ENCODE results near the gene HSD11B1. TPM values are rescaled to one million over a fixed set of nuclear protein-coding genes. Genes with fewer than 3 reads are reported as not detected.

Gene HSD11B1
- total RNA-seq, 2 donors from 2014 or later = 3.7 to 17.2 TPM

DNA sequence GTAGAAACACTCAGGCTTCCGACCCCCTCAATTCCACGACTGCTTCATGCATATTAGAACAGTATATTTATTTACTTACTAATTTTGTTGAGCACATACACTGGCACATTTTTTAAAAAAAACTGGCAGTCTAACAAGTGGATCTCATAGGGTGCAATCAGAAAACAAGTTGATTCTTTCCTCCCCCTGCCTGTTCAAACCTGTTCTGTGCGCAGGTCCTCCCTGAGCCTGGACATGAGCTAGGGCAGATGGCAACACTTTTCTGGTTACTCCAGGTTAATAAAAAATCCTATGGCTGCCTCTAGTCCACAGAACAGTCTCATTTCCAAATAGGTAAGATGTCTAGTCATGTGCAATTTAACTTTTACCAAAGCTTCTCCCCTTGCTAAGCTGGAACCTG lies 18.6 kb downstream of the HSD11B1 start:
- H3K4me1 ChIP-seq = peaks cover 0 to 4% of the 10 kb centered on the region in 2 donors
- DNase-seq (ENCODE audit: low spot score) = no peak
- TF ChIP-seq CTCF (IDR thresholded peaks at IDR 0.05) = no peak
- H3K27me3 ChIP-seq = no peaks in the 10 kb centered on the region
- no peak overlapping the region for H3K27ac ChIP-seq
- no peaks in the 10 kb centered on the region for H3K36me3 ChIP-seq
- H3K4me3 ChIP-seq = no peak overlapping the region
- H3K9me3 ChIP-seq = no peaks in the 10 kb centered on the region

GRCh38 chr1:209723756-209724693 lies 19.4 kb downstream of the HSD11B1 start:
- Histone ChIP-seq H3K4me1 (peaks cover 0 to 4% of the 10 kb centered on the region in 2 donors), H3K27ac (no peak overlapping the region), H3K9me3 (no peaks in the 10 kb centered on the region), H3K4me3 (no peak overlapping the region), H3K36me3 (no peaks in the 10 kb centered on the region), H3K27me3 (no peaks in the 10 kb centered on the region)
- TF ChIP-seq CTCF (IDR thresholded peaks at IDR 0.05) = no peak
- DNase-seq (ENCODE audit: low spot score) = no peak

- no peaks in the 10 kb centered on the region for H3K4me1 ChIP-seq
- H3K9me3 ChIP-seq = no peaks in the 10 kb centered on the region
- H3K4me3 ChIP-seq = no peak overlapping the region
- TF ChIP-seq CTCF (IDR thresholded peaks at IDR 0.05) = no peak
- no peaks in the 10 kb centered on the region for H3K27me3 ChIP-seq
- no peak for DNase-seq (ENCODE audit: low spot score)
- peak overlapping the region in 1 of 2 donors; percentile 75 for H3K27ac ChIP-seq
- no peaks in the 10 kb centered on the region for H3K36me3 ChIP-seq
Observed at GRCh38 chr1:209727286-209727685, 22.6 kb downstream of the HSD11B1 start.

GRCh38 chr1:209727785-209728184 lies 23.1 kb downstream of the HSD11B1 start:
- no peak for TF ChIP-seq CTCF (IDR thresholded peaks at IDR 0.05)
- H3K4me1 ChIP-seq = peaks cover 0 to 1% of the 10 kb centered on the region in 2 donors
- DNase-seq (ENCODE audit: low spot score) = no peak
- peak overlapping the region; percentile 57 to 75 for H3K27ac ChIP-seq
- no peaks in the 10 kb centered on the region for H3K27me3 ChIP-seq
- no peaks in the 10 kb centered on the region for H3K36me3 ChIP-seq
- H3K9me3 ChIP-seq = no peaks in the 10 kb centered on the region
- H3K4me3 ChIP-seq = no peak overlapping the region

DNA sequence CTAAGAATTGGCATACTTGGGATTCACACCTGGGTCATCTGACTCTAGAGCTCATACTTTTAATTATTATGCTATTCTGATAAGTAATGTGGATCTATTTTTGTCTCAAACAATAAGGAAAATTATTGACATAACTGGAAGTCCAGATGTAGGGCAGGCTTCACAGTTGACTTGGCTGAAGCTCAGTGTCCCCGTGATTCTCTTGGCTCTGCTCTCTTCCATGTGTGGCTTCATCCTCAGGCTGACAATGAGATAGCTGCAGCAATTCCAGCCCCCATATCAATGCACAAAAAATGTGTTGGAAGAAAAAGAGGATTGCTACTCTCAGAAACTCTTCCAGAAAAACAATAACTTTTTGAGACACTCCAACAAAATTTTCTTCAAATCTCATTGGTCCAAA lies 23.8 kb downstream of the HSD11B1 start:
- TF ChIP-seq CTCF (IDR thresholded peaks at IDR 0.05) = no peak
- no peak for DNase-seq (ENCODE audit: low spot score)
- H3K4me3 ChIP-seq = no peak overlapping the region
- no peaks in the 10 kb centered on the region for H3K36me3 ChIP-seq
- no peaks in the 10 kb centered on the region for H3K9me3 ChIP-seq
- H3K27me3 ChIP-seq = no peaks in the 10 kb centered on the region
- peak overlapping the region; percentile 57 to 75 for H3K27ac ChIP-seq
- peaks cover 0 to 7% of the 10 kb centered on the region in 2 donors for H3K4me1 ChIP-seq

Data from right atrium auricular region (tissue), 2 donors.